Measurements from ENCODE around the gene TIMM22.
A peak's percentile ranks its signal among the peaks of the same experiment; 100 is the strongest.
"Not testable (repeated sequence)": the region's sequence is repeated elsewhere in the genome, so short reads cannot be mapped to it uniquely, and the experiment has no call there.

The TIMM22 gene

DNA sequence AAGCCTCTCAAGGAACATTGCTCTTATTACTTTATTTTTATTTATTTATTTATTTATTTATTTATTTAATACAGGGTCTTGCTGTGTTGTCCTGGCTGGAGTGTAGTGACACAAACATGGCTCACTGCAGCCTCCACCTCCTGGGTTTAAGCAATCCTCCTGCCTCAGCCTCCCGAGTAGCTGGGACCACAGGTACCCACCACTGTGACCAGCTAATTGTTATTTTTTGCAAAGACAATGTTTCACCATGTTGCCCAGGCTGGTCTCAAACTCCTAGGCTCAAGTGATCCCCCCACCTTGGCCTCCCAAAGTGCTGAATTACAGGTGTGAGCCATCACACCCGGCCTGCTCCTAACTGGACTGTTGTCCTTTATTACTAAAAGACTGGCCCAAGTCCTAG is 22.2 kb upstream of the TIMM22 start:
- not testable (repeated sequence) for DNase-seq

DNA sequence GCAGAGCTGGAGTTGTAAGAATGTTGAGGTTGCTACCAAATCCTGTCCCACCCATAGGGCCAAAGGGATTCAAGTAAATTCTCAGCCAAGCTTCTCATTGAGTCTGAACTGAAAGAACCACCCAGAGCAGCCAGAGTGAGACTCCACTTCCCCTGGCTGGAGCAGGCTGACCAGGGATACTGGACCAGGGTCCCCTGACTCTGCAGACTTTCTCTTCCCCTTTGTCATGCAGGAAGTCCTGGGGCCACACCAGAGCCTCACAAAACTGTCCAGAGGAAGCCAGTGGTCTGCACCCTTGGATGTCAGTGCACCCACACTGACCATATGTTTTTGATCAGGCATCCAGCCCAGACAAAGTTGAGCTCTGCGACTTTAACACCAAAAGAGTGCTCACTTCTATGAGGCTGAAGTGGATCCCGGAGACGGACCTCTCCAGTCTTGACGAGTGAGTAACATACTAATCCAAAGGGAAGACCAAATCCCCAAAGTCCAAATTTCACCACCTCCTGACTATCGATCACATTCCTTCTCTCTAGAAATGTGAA is 21.5 kb upstream of the TIMM22 start:
- no peak for DNase-seq

DNA sequence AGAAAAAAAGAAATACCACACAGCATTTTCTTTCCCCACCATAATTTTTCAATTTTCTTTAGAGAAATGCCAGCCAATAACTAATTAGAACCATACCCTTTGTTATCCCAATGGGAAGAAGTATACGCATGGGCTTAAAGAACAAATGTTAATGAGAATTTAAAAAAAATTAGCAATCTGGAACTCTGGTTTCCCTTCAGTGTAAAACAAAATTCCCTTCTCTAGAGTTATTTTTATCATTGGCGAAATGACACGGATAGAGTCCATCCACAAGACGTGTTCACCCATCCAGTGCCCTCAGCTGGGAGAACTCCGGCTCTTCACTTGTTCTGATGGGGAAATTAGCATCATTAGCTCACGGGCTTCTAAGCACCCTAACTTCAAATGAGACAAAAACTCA is 20.6 kb upstream of the TIMM22 start:
- no peak for DNase-seq

DNA sequence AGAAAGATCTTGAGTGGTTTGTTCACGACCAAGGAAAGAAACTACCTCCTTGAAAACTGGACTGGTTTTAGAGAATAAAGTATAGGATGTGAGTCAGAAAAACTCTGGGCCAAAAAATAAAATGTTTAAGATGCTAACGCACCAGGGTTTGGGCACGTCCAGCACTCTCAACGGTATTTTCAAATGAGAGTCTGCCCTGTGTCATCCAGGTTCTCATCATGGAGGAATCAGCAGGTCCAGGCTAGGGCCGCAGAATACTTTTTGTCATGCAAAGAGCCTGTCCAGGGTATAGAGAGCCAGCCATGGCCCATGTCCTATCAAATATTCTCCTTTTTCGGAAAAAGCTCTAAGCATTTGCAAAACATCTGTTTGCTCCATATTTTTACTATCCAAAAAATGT is 19.8 kb upstream of the TIMM22 start:
- no peak for DNase-seq

DNA sequence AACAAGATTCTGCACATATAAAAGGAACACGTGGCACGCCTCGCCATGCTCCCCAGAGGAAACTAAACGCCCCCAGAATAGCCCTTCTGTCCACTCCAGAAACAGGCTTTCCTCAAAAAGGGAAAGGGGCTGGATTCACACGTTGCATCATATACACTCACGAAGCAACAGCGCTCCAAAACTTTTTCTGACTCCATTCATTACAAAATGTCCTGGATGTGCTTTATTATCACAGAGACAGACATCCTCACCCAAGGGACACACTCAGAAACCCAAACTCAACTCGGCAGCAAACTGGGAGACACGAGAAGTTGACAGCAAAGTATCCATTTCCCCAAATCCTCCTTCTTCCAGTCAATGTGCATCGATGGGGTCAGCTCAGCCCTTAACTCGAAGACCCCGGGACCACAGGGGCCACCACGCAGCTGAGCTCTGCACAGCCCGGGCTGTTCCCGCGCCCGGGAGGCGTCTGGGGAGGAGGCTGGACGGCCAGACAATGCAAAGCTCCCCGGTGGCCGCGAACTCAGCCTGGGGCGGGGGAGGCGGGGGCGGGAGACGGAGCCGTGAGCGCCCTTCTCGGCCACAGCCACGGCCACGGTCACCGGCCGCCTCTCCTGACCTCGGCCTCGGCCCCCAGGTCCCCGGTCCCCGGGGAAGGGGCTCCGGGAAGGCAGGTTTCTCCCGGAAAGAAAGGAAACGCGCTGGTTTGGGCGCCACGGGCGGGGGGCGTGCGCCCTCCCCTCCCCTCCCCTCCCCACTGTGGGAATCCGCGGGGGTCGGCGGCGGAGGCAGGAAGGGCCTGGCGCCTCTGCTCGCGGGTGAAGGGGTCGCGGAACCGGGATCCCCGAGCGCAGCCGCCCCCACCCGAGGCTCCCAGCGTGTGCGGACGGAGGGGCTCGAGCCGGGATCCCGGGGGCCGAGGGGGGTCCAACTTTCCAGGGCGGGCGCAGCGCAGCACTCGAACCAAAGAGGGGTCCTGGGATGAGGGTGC is 18.5 kb upstream of the TIMM22 start:
- no peak for DNase-seq

DNA sequence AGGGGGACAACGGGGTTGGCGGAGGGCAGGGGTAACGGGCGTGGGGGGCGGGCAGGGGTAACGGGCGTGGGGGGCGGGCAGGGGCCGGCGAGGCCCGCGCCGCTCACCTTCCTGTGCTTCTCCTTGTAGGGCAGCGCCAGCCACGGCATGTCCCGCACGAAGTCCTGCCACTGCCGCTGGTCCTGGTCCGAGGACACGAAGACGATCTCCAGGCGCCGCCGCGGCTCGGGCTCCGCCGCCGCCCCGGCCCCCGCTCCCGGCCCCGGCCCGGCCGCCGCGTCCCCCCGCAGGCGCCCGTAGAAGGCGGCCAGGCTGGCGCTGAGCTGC is 17.8 kb upstream of the TIMM22 start:
- no peak for DNase-seq

DNA sequence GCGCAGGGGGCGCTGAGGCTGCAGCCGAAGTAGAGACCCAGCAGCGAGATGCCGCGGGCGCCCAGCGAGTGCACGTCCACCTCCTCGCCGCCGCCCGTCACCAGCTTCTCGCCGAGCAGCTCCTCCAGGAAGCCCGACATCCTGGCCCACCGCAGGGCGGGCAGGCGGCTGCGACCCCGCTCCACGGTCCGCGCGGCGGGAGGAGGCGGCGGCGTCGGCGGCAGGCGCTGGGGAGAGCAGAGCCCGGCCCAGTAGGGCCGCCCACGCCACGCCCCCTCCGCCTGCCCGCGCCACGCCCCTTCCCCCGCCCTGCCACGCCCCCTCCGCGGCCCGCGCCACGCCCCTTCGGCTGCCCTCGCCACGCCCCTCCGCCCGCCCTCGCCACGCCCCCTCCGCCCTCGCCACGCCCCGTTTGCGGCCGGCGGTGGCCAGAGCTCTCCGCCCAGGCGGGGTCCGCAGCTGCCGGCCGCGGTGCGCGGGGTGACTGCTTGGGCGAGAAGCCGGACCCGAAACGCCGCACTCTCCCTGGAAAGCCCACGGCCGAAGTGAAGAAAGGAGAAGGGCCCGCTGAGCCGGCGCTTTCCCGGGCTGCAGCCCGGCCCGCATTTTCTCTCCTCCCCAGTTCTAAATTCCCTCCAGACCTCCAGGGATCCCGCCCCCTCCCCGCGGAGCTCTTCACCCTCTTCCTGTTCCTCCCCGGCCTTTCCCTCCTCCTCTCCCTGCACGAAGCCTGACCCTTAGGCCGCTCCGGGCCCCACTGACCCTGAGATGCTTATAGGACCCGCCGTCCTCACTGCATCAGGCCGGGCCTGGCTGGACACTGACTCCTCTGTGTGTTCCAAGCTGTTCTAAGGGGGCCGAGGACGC is 17.2 kb upstream of the TIMM22 start, which contains the start of gene NXN:
NXN (minus strand) TSS at position 238 of the 867 bp plus-strand sequence.
- peak; percentile 4 to 71 for DNase-seq

DNA sequence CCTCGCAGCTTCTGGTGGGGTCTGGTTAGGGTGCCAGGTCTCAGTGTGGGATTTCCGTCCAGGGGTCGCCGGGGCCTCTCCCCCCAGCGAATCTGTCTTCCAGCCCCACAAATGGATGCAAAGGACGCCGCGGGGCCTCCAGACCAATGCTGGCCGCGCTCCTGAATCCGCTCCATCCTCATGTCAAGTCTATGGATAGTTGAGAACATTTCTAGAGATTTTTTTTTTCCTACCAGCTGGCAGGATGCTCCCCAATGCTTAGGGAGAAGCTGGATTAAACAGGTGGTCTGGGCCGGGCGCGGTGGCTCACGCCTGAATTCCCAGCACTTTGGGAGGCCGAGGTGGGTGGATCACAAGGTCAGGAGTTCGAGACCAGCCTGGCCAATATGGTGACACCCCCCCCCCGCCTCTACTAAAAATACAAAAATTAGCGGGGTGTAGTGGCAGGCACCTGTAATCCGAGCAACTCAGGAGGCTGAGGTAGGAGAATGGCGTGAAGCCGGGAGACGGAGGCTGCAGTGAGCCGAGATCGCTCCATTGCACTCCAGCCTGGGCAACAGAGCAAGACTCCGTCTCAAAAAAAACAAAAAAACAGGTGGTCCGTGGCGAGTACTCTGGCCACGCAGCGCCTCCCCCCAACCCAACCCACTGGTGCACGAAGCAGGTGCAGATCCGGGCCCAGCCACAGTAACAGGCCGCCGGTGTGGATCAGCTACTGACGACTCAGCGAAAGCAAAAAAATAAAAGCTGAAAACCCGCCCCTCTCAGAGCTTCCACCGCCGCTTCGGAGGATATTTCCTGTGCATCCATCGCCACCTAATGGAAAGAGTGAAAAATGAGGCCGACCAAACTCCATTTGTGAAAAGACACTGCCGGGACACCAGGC is 16.3 kb upstream of the TIMM22 start:
- DNase-seq, result peak; percentile 68 to 88

DNA sequence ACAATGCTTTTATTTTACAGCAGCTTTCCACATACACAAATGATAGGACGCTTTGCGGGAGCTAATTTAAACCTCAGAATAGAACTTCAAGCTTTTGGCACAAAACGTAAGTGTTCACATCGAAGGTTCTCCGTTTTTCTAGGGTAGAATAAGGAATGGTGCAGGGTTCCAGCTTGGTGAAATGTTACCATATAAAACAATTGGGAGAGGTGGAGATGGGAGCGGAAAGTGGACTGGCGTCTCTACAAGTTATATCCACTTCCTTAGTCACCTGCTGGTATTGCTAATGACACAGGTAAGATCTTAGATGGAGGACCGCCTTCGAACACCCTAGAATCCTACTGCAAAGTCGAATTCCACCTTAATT is 15.7 kb upstream of the TIMM22 start:
- DNase-seq, result no peak

DNA sequence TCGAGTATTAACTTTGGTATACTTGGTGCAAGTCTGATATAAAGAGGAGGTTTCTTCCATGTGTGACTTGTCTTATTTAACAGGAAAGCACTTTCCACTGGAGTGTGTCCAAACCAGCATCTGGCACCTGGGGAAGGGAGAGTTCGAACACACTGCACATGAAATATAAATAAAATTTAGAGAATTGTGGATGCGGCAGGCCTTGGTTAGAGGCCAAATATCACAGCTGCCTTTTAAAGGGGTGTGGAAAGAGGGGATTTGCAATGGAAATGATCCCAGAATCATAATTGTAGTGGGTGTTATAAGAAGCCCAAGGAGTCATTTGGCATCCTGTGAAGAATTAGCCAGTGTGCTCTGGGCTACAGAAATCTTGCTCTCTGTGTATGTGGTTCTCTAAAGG is 13.0 kb upstream of the TIMM22 start:
- no peak for DNase-seq

DNA sequence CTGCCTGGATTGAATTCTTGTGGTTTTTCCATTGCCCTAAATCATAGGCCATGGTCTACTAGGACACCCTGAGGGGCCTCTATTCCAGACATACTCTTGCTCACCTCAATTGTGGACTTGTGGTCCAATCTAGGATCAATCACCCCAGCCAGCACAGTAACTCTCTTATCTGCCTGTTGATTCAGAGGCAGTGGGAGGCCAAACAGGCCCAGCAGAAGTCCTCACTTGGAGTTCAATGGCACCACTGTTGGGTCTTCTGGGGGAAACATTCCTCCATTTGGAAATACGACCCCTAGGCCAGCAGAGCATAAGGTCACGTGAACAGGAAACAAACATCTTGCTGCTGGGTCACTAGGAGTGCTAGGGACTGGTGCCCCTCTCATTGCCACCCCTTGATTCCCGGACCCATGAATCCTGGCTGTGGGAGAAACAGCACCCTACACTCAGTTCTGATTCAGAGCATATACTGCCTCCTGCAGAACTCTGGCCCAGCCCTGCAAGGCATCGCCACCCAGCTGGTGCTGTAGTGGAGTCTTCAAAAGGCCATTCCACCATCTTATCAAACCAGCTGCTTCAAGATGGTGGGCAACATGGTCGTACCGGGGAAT is 10.5 kb upstream of the TIMM22 start:
- no peak for DNase-seq

DNA sequence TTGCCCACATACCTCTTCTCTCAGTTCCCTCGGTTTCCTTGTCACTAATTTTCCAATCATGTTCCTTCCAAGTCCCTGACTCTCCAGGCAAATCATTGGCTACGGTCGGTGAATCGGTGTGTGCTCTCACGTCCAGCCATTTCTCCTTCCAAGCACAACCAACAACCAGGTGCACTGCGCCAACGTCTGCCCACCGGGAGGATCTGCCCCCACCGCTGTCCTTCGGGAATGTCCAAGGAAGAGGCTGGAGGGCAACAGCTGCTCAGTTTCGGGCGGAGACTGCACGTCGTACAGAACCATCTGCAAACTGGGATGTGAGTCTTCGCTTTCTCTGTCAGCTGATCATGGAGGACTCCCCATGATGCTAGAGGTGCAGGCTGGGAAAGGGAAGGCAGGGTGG is 9.0 kb upstream of the TIMM22 start:
- DNase-seq, result no peak

DNA sequence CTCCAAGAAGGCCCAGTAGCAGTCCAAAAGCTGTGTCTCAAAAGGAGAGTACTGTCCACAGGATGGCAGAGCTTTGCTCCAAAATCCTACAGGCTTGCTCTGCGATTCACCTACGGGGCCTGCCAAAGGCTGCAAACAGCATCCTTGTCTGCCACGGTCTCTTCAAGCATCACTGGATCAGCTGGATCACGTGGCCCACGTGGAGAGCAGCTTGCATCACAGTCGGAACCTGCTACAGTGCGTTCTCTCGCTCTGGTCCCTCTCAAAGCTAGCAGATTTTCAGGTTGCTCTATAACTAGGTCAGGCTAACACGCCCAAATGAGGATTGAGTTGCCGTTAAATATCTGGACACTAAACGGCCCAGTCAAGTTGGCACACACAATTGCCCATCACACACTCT is 8.4 kb upstream of the TIMM22 start:
- no peak for DNase-seq

DNA sequence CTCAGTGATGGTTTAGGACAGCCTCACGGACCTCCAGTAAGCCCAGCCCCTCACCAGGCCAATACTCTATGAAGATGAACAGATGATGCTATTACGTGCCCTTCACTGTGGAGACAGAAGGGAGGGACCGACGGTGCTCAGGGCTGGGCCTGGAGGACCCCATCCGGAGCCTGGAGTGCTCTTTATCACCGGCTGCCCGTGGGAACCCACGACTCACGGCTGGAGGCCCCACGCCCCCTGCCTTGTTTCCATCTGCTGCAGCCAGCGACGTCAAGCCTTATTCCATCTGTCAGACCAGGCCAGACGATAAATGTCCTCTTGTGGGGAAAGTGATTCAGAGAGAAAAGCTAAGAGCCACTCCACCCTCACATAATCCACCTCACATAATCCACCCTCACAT is 4.0 kb upstream of the TIMM22 start:
- DNase-seq, result no peak

DNA sequence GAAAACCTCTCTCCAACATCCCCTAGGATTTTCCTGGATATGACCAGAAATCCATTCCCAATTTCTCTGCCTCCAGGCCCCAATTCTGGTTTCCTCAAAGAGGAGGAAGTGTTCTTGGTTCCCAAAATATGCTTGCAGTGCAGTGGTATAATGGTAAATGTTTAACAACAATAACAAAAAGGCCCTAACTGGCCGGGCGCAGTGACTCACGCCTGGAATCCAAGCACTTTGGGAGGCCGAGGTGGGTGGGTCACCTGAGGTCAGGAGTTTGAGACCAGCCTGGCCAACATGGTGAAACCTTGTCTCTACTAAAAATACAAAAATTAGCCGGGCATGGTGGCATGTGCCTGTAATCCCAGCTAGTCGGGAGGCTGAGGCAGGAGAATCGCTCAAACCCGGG is 1.6 kb upstream of the TIMM22 start:
- not testable (repeated sequence) for DNase-seq

DNA sequence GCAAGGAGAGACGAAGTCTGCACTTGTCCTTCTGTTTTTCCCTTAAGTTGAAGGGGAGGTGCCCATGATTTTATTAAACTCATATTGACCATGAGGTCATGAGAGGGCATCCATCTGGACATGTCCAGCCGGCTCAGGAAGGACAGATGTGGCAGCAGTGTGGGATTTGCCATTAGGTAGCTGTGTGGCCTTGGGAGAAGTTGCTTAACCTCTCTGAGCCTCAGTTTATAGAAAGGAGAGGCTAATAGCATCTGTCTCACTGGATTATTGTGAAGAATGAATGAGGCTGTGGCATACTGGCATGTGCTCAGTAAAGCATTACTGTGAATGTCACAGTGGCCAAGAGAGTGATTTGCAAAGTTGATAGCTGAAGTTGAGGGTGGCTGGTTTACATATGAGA is 1.2 kb downstream of the TIMM22 start:
- DNase-seq, result no peak

DNA sequence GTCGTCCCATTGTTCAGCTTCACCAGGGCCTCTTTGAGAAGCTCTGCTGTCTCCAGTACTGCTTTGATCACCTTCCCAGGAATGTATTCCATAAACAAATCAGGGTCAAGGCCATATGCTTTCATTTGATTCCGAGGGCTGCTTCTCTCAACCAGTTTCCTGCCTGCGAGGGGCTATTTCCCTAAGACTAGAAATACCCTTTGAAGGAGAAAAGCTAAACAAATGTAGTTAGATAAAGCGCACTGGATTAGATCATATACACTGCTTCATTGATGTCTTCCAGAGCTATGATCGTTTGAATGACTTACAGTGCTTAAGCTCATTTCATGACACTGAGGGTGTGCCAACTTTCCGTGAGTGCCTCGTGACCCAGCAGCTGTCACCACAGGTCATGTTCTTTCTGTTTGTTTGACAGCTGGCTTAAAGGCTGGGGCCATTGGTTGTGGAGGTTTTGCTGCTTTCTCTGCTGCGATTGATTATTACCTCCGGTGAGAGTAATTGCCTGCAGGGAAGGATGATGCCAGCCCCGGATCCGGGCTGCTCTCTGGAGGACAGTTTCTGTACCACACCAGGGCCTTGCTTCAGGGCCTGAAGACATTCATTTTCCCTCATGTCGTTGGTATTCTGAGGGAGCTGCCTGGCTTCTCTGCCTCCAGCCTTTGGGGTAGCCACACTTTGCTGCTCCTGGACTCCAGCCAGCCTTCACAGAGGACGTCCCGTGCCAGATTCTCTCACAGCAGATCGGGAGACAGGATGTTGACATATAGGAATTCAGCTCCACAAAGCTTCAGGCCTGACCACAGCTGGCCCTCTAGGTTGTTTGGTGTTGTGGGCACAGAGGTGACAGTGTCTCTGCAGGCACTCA is 3.9 kb downstream of the TIMM22 start:
- DNase-seq, result no peak

DNA sequence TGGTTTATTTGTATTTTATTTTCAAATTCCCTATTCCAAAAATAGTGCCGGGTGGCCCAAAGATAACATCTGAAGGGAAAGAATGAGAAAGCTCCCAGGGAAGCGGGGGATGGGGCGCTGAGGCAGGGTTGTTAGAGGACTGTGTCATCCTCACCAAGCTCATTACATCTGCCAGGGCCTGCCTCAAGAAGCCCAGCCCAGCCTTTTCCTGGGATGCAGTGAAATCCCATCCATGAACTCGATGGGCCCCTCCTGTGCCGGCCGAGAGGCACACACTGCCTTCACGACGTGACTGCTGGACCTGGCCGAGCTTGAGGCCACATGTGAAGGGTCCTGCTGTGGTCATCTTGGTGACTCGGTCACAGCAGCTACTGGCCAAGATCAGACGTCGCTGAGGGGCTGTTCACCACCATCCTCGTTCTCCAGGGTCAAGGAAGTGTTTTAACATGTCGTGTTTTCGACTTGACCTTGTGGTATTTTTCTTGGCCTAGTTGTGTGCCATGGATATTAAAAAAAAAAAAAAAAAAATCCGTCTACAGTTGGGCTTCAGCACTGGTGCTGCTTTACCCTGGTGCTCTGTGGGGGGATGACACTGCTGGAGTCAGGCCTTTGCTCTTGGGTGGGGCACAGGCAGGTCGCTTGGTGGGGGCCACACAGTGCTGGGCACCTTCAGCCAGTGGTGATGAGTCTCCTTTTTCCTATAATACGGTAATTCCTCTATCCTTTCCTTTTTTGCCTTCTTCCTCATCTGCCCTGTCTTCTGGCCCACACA is 4.9 kb downstream of the TIMM22 start:
- DNase-seq, result no peak

DNA sequence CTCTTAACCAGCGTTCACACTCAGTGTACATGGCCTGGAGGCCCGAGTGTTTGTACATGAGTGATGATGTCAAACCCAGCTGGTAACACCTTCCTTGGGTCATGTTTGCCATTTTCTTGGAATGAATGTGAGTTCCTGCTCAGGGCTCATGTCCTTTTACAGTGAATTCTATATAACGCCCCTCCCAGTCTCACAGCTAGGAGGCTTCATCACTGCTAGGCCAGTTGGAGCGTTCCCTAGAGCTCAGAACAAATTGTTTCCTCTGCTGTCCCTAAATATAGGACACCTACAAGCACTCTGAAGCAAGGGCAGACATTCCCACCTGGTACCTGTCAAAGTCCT is 5.5 kb downstream of the TIMM22 start:
- DNase-seq, result no peak

DNA sequence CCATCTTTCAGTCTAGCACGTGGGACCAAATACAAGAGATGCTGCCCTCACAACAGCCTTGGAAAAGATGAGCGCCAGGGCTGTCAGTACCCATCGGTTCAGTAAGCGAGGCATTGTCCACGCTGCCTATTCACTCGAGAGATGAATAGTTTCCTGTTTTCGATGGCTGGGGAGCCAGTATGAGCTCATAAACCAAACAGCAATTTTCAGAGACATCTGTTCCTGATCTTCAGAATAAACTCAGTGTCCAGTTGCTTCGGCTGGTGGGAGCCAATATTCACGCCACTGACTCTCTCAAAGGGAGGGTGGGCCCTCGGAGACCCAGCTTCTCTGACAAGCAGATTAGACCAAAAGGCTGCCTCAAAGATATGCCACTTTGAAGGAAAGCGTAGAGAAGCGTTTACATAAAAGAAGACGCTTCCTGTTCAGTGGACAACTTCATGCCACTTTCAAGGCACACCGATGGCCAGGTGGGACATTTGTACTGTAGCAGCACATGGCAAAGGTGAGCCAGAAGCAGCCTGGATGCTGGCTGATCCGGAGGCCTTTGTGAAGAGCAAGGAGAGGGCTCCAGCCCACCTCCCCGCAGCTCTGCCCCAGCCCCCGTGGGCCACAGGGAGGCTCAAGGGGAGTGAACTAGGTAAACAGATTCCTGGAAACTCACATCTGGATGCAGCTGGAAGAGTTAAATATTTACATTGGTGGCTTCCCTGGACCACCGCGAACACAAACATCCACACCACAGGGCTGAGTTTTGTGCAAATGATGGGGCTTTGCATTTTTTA is 6.0 kb downstream of the TIMM22 start:
- no peak for DNase-seq

All from NCI-H446 (cell line).